GM18951 (cell line): ENCODE measurements around the gene B3GNT8.
"Not testable (repeated sequence)": the region's sequence is repeated elsewhere in the genome, so short reads cannot be mapped to it uniquely, and the experiment has no call there.

Experiments
- POLR2A ChIP-seq: IDR thresholded peaks from 4 replicates; pipeline ENCODE4 v1.6.1; 2011; ENCODE audit warnings: mild to moderate bottlenecking; ENCODE audit not compliant: insufficient read length, insufficient read depth; ENCODE audit errors: extremely low read depth
- in situ Hi-C: fragments of 300-500 bp; cut with MboI; formaldehyde crosslinking; loops from one replicate; pipeline ENCODE4 v1.12.0; 2022; ENCODE audit warnings: low sequenced_read_pairs, mixed read lengths, inconsistent platforms; ENCODE audit not compliant: unreplicated experiment

B3GNT8 gene

DNA sequence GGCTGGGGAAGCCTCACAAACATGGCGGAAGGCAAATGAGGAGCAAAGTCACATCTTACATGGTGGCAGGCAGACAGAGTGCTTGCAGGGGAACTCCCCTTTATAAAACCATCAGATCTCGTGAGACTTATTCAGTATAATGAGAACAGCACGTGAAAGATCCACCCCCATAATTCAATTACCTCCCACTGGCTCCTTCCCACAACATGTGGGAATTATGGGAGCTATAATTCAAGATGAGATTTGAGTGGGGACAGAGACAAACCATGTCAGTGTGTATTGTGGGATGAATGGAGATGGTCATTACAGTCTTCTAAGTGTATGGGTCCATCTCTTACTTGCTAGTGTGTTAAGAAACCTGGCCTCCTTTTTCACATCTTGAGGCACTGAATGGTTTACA, 25.2 kb downstream of the B3GNT8 start:
- in situ Hi-C loops = no loop called here
- no peak for TF ChIP-seq POLR2A

DNA sequence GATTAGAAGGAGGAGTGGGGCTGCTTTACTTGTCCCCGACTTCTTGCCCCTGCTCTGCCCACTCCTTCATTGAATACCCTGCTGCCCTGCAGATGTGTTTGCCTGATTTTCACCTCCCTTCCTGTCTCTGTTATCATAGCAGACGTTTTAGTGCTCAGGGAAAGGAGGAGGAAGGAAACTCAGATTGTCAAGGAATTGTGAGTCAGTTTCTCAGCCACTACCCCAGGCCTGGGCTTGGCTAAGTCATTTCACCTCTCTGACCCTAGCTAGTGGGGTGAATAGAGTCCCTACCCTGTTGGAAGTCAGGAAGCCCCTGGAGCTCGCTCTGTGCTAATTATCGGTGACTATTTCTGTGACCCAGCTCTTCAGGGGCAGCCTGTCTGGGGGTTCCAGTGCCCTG, 25.7 kb downstream of the B3GNT8 start:
- no peak for TF ChIP-seq POLR2A
- in situ Hi-C loops = no loop called here

DNA sequence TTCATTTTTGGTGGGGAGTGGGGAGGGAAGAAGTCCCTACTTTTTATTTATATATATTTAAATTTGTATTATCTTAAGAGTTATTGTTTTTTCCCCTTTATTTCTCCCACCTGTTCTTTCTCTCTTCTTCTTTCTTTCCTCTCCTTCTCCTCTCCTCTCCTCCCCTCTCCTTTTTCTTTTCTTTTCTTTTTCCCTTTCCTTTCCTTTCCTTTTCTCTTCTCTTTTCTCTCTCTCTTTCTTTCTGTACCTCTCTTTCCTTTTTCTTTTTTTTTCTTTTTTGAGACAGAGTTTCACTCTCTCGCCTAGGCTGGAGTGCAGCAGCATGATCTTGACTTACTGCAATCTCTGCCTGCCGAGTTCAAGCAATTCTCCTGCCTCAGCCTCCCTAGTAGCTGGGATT, 27.6 kb downstream of the B3GNT8 start:
- in situ Hi-C loops = no loop called here

DNA sequence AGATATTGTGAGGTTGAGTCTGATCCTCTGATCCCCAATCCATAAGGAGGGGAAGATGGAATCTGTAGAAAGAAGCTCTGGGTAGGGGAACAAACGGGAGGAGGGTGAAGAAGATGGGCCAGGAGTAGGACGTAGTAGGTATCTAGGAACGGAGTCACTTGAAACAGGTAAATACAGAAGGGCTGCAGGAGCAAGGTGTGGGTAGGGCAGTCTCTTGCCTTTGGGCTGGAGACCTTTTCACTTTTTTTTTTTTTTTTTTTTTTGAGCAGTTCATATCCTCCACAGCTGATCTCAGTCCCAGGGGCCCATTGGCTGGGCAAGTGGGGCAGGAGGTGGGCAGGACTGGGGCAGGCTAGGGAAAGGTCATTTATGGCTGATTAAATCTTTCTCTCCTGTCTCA, 28.1 kb downstream of the B3GNT8 start:
- no peak for TF ChIP-seq POLR2A
- in situ Hi-C loops = no loop called here

More for the DNA sequence above, 27.6 kb downstream of the B3GNT8 start:
- TF ChIP-seq POLR2A = no peak

DNA sequence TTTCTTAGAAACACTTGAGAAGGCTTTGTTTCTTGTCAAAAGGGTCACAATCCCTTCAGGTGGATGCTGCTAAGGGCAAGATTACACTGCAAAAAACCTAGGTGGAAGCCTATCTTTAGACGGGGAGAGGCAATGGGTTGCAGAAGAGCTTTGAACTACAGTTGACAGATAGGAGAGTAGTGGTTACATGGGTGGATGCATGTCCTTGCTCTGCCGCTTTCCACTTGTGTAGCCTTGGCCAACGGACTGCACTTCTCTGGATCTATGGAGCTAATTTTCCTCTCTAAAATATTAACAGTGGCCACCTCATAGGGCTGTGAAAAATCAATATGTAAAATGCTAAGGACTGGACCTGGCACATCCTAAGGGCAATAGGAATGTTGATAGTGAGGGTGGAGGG, 28.6 kb downstream of the B3GNT8 start:
- no peak for TF ChIP-seq POLR2A

DNA sequence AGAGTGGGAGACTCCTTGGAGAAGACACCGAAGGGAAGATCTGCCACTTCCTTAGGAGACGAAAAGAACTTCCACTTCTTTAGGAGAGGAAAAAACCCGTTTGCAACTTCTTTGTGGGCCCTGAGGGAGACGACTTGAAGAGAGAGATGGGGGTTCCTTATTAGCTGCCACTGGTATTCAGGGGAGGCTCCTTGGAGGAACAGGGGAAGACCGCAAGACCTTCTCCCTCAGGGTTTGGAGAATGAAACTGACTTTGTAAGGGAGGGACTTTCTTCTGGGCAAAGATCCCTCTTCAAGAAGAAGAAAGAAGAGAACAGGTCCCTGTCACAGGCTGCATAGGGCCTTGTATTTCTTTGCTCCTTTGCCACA, 29.1 kb downstream of the B3GNT8 start:
- in situ Hi-C loops = no loop called here
- no peak for TF ChIP-seq POLR2A

More for the DNA sequence above, 28.6 kb downstream of the B3GNT8 start:
- in situ Hi-C loops = no loop called here

DNA sequence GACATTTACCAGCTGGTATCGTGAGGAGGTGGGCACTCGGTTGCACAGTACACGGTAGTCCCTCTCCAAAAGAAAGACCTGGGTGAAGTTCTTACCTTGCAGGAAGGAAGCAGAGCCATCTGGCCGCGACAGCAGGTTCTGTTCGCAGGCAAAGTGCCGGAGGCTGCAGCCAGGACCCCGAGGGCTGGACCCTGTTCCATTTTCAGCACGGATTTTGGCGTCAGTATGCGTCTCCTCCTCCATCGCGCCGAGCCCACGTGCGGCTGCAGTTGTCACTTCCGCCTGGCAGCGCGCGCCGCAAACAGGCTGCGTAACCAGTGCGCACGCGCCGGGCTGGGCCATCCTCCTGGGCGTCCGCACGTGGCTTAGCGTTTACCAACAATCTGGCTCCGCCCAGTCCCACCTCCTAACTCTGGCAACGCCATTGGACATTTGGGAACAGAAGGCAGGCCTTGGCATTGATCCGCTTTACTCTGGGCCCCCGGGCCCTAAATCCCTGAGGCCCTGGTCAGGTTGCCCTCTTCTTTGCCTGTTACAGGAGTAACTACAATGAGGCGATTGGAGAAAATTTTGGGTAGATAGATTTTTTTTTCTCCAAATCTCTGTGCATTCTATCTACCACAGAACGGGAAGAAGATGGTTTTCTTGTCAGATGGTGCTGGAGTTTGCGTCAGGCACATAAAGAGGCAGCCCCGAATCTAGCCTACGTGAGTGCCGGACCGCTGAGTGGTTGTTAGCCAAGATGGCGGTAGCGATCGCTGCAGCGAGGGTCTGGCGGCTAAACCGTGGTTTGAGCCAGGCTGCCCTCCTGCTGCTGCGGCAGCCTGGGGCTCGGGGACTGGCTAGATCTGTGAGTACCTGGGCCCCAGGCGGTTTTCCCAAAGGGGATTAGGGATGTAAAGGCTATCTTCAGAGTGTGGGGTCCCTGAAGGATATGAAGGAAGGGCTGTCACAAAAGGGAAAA, 29.8 kb downstream of the B3GNT8 start, which contains the start of the genes BCKDHA and EXOSC5:
Gene BCKDHA, plus strand, starts transcription at position 733 of the 964 bp plus-strand sequence. Its CDS starts 10 bp downstream, at position 743.
Gene EXOSC5, minus strand, starts transcription at position 274 of the 964 bp plus-strand sequence. Its CDS starts 31 bp downstream, at position 243.
- in situ Hi-C loops = no loop called here
- TF ChIP-seq POLR2A = peak; percentile 60

DNA sequence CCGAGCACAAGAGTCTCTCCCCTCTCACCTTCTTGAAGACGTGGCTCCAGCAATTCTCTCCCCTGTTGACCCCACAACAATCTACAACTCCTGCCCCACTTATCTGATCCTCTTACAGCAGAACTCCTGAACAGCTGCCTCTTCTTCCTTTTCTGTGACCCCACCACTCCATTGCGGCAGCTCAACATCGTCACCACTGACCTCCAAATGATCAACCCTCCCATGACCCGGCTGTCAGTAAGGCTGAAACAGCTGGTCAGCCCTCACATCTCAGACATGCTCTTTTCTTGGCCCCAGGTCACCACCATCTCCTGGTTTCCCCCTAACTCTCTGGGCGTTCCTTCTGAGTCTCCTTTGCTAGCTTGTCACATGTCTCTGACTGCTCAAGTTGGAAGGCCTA, 31.8 kb downstream of the B3GNT8 start:
- TF ChIP-seq POLR2A = no peak
- in situ Hi-C loops = no loop called here

DNA sequence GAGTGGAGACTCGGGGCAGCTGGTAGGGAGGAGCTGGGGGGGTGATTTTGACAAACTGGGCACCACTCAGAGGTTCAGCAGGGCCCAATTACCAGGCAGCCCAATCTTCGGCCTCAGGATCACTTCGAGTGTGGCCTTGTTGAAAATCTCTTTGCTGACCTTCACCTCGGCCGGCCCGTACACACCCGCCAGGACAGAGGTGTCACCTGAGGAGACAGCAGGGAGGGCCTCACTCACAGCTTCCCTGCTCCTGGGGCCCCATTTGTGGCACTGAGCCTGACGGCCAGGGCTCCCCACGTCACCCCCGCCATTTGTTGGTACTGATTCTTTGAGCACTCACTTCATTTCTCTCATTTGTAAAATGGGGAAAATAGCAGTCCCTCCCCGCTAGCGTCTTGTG, 34.4 kb downstream of the B3GNT8 start:
- in situ Hi-C loops = no loop called here
- TF ChIP-seq POLR2A = no peak

DNA sequence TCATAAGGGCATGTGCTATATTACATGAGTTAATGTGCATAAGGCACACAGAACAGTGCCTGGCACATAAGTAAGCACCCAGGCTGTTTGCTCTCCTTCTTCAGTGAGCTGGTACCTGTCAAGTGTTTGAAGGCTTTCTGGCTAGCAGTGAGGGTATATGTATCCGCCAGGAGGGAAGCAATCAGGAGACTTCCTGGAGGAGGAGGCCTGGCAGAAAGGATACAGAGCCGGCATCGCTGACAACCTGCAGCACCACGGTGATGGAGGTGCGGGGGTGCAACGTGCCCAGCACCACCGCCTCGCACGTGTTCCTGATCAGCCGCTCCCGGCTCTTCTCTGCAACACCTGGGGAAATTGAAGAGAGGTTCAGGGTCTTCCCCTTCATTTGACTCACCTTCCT, 35.6 kb downstream of the B3GNT8 start:
- in situ Hi-C loops = no loop called here
- no peak for TF ChIP-seq POLR2A

DNA sequence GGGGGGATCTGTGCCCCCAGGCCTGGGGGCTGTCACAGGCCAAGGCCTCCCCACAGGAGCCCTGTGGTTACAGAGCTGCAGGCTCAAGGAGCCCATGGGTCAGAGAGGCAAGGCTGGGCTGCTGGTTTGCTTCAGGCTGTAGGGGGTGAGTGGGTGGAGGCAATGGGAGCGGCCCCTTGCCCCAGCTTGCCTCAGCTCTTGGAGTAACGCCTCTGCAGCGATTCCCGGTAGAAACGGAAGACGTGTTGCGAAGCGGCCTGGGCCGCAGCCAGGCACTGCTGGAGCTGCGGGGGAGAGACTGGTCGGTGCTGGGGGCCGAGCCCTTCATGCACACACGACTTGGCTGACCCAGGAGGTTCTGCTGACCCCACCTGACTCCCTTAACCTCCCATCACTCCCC, 40.7 kb downstream of the B3GNT8 start:
- in situ Hi-C loops = no loop called here
- no peak for TF ChIP-seq POLR2A

DNA sequence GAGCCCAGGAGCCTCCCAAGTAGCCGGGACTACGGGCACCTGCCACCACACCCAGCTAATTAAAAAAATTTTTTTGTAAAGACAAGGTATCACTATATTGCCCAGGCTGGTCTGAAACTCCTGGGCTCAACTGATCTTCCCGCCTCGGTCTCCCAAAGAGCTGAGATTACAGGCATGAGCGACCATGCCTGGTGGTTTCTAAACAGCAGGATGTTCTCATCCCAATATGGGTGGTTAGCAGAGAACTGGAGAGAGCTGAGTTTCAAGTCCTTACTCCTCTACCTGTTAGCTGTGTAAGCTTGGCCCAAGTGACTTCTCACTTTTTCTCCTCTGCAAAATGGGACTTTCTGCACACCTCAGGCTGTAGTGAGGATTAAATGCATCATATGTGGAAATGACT, 42.8 kb downstream of the B3GNT8 start:
- in situ Hi-C loops = no loop called here
- TF ChIP-seq POLR2A = no peak

DNA sequence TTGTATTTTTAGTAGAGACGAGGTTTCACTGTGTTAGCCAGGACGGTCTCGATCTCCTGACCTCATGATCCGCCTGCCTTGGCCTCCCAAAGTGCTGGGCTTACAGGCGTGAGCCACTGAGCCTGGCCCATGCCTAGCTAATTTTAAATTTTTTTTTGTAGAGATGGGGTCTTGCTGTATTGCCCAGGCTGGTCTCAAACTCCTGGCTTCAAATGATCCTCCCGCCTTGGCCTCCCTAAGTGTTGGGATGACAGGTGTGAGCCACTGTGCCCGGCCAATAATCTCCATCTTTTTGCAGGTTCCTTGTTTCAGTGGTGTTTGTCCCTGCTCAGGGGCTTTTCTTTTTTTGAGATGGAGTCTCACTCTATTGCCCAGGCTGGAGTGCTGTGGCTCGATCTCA, 45.6 kb downstream of the B3GNT8 start:
- in situ Hi-C loops = not testable (repeated sequence)
